HCT116 (cell line): Measurements from ENCODE around the gene SPTBN4. TPM values are rescaled to one million over a fixed set of nuclear protein-coding genes. Genes with fewer than 3 reads are reported as not detected.
"Not testable (repeated sequence)": the region's sequence is repeated elsewhere in the genome, so short reads cannot be mapped to it uniquely, and the experiment has no call there.

Source experiments
- ATAC-seq: fragments of 200-7000 bp; cut with Tn5 transposase; 2 replicates; pipeline ENCODE4 v1.9.1; 2020; ENCODE audit warnings: mild to moderate bottlenecking, moderate library complexity
- BruUV-seq: library from RNA; stranded (reverse); fragments of 400-500 nt; replicated peaks from 2 replicates; lab custom pipeline; 2021; lab: Mats Ljungman, UMichigan
- CTCF ChIA-PET: fragments of 300-600 bp; sonication (Branson Sonifier 250); formaldehyde crosslinking; loops from one replicate; lab custom pipeline; 2021; ENCODE audit warnings: antibody characterized with exemption; lab: Charles Lee
- POLR2A ChIA-PET: fragments of 300-600, 350-600 bp; sonication (Branson Sonifier 250); formaldehyde crosslinking; loops from one replicate; lab custom pipeline; 2021; ENCODE audit warnings: antibody characterized with exemption; lab: Charles Lee
- RAD21 ChIA-PET, 2 experiments: fragments of 300-600 bp; sonication (Branson Sonifier 250); formaldehyde crosslinking; loops; one replicate each; lab custom pipeline; 2023; ENCODE audit warnings: low total read pairs in 2 of 2; ENCODE audit not compliant: uncharacterized antibody in 2 of 2, unreplicated experiment in 2 of 2, low non-redundant PET in 1 of 2; lab: Charles Lee
- DNase-seq: peaks from one replicate; pipeline ENCODE4 v3.0.0-alpha.2; 2010; ENCODE audit warnings: low read depth, low spot score
- H2AFZ ChIP-seq: fragments of 200-600 bp; shearing (Covaris generic), sonication (generic); 2 replicates; pipeline ENCODE4 v1.6.1; 2017; ENCODE audit warnings: low read depth, mixed run types, mixed read lengths, antibody characterized with exemption, low read length; ENCODE audit not compliant: poor library complexity, severe bottlenecking
- H3K27ac ChIP-seq: 2 replicates; pipeline ENCODE4 v1.5.1; 2012; ENCODE audit warnings: low read depth, low read length
- H3K27me3 ChIP-seq: fragments of 200-600 bp; sonication (generic); 2 replicates; pipeline ENCODE4 v1.6.1; 2016; ENCODE audit warnings: mixed run types, low read length, mixed read lengths; ENCODE audit not compliant: insufficient read depth
- H3K36me3 ChIP-seq, 2 experiments: fragments of 200-500 bp in 1 of 2; fragments of 200-600 bp in 1 of 2; sonication (Bioruptor generic) in 1 of 2; sonication (generic) in 1 of 2; 2 replicates each; pipeline versions ENCODE4 v1.5.1 to v1.6.1; 2014 to 2016; ENCODE audit warnings: low read length in 2 of 2, inconsistent platforms in 1 of 2, mixed read lengths in 1 of 2, mixed run types in 1 of 2; ENCODE audit not compliant: insufficient read depth in 2 of 2, control insufficient read depth in 1 of 2
- H3K4me1 ChIP-seq, 2 experiments: fragments of 200-600 bp in 1 of 2; sonication (generic) in 1 of 2; 2 replicates each; pipeline versions ENCODE4 v1.5.1 to v1.6.1; 2012 to 2017; ENCODE audit warnings: low read length in 2 of 2, inconsistent platforms in 1 of 2, mild to moderate bottlenecking in 1 of 2, mixed read lengths in 1 of 2, mixed run types in 1 of 2, moderate library complexity in 1 of 2; ENCODE audit not compliant: insufficient read depth in 2 of 2, control insufficient read depth in 1 of 2
- H3K4me2 ChIP-seq: fragments of 200-600 bp; sonication (generic); 2 replicates; pipeline ENCODE4 v1.6.1; 2017; ENCODE audit warnings: mixed run types, low read length, mixed read lengths
- H3K4me3 ChIP-seq, 2 experiments: fragments of 200-600 bp in 1 of 2; sonication (generic) in 1 of 2; replicated peaks in 1 of 2; 2 replicates each; pipeline ENCODE4 v1.5.1; 2011 to 2016; ENCODE audit warnings: low read length in 2 of 2, control low read depth in 1 of 2, low read depth in 1 of 2, mild to moderate bottlenecking in 1 of 2, mixed read lengths in 1 of 2, mixed run types in 1 of 2
- H3K79me2 ChIP-seq: fragments of 200-600 bp; sonication (generic); 2 replicates; pipeline ENCODE4 v1.6.1; 2017; ENCODE audit warnings: mild to moderate bottlenecking, mixed run types, low read length, moderate library complexity, mixed read lengths; ENCODE audit not compliant: insufficient read depth
- H3K9ac ChIP-seq: fragments of 200-600 bp; sonication (generic); 2 replicates; pipeline ENCODE4 v1.6.1; 2016; ENCODE audit warnings: low read length, mixed read lengths
- H3K9me2 ChIP-seq: fragments of 200-600 bp; sonication (generic), shearing (Covaris generic); 2 replicates; pipeline ENCODE4 v1.6.1; 2017; ENCODE audit warnings: mixed run types, mild to moderate bottlenecking, moderate library complexity; ENCODE audit not compliant: insufficient read depth
- H3K9me3 ChIP-seq, 2 experiments: fragments of 200-500 bp in 1 of 2; fragments of 200-600 bp in 1 of 2; sonication (Bioruptor generic) in 1 of 2; sonication (generic) in 1 of 2; 2 replicates each; pipeline ENCODE4 v1.6.1; 2014 to 2017; ENCODE audit warnings: low read length in 2 of 2, mixed read lengths in 2 of 2, inconsistent platforms in 1 of 2, low read depth in 1 of 2, mild to moderate bottlenecking in 1 of 2, mixed run types in 1 of 2, moderate library complexity in 1 of 2; ENCODE audit not compliant: control insufficient read depth in 1 of 2, insufficient read depth in 1 of 2
- H4K20me1 ChIP-seq: fragments of 200-600 bp; sonication (generic), shearing (Covaris generic); 2 replicates; pipeline ENCODE4 v1.6.1; 2017; ENCODE audit warnings: mixed run types, mild to moderate bottlenecking, moderate library complexity; ENCODE audit not compliant: insufficient read depth
- ATF3 ChIP-seq: IDR thresholded peaks from 2 replicates; pipeline ENCODE4 v1.6.1; 2012
- CEBPB ChIP-seq: IDR thresholded peaks from 2 replicates; pipeline ENCODE4 v1.6.1; 2012; ENCODE audit warnings: low read depth
- JUND ChIP-seq: IDR thresholded peaks from 2 replicates; pipeline ENCODE4 v1.6.1; 2012
- MAX ChIP-seq: IDR thresholded peaks from 2 replicates; pipeline ENCODE4 v1.6.1; 2012
- POLR2A ChIP-seq: IDR thresholded peaks from 2 replicates; pipeline ENCODE4 v1.7.0; 2011; ENCODE audit warnings: borderline replicate concordance; ENCODE audit not compliant: insufficient read depth, insufficient read length; ENCODE audit errors: extremely low read depth
- POLR2AphosphoS5 ChIP-seq: IDR thresholded peaks from 2 replicates; pipeline ENCODE4 v1.6.1; 2011; ENCODE audit warnings: mild to moderate bottlenecking, low read depth, low read length, moderate library complexity
- RAD21 ChIP-seq: IDR thresholded peaks from 2 replicates; pipeline ENCODE4 v1.6.1; 2012; ENCODE audit warnings: low read depth, mild to moderate bottlenecking
- SP1 ChIP-seq: IDR thresholded peaks from 2 replicates; pipeline ENCODE4 v1.6.1; 2012; ENCODE audit warnings: low read depth
- YY1 ChIP-seq: IDR thresholded peaks from 2 replicates; pipeline ENCODE4 v1.6.1; 2011; ENCODE audit warnings: low read length, low read depth, moderate library complexity, mild to moderate bottlenecking; ENCODE audit not compliant: insufficient replicate concordance; ENCODE audit errors: extremely low read depth
- intact Hi-C: fragments of 100-400 bp; cut with micrococcal nuclease; formaldehyde crosslinking; loops from 2 replicates; pipeline ENCODE4 v1.10.0; 2022
- total RNA-seq: library from RNA; stranded (reverse); gene quantifications from one replicate; pipeline ENCODE4 v1.2.1, GENCODE V29; 2021; ENCODE audit not compliant: unreplicated experiment
- TF ChIP-seq, protein P1 (sequence below), 3 experiments: fragments of 200-600 bp in 1 of 3; sonication (generic) in 1 of 3; IDR thresholded peaks in 2 of 3; conservative IDR thresholded peaks in 1 of 3; 2 replicates each; pipeline ENCODE4 v1.5.1; 2012 to 2017; ENCODE audit warnings: low read depth in 2 of 3, low read length in 2 of 3, antibody characterized with exemption in 1 of 3, borderline replicate concordance in 1 of 3, control low read depth in 1 of 3, mild to moderate bottlenecking in 1 of 3, mixed read lengths in 1 of 3, mixed run types in 1 of 3, moderate library complexity in 1 of 3; ENCODE audit not compliant: insufficient read depth in 1 of 3

Gene SPTBN4
- total RNA-seq, 1 experiment from 2014 or later: 4.6 TPM

DNA sequence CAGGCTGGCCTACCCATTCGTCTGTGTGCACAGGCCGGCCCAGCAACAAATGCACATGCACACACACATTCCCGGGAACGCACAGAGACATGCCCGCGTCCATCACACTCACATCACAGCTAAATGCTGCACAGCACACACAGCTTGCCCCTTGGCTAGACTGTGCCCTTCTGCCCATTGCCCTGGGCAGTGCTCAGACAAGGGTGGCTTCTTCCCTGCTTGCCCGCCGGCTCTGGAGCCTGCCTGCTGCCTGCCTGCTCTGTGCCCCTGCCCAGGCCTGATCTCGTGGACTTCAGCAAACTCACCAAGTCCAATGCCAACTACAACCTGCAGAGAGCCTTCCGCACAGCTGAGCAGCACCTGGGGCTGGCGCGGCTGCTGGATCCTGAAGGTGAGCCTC, 30.4 kb downstream of the SPTBN4 start:
- Histone ChIP-seq H3K4me2 (no peak overlapping the region), H3K4me1 (no peaks in the 10 kb centered on the region), H3K79me2 (no peaks in the 10 kb centered on the region), H3K27ac (no peak overlapping the region), H4K20me1 (no peaks in the 10 kb centered on the region), H3K27me3 (peaks cover 5% of the 10 kb centered on the region), H3K9ac (no peak overlapping the region), H3K9me3 (no peaks in the 10 kb centered on the region), H3K4me3 (no peak overlapping the region), H3K36me3 (no peaks in the 10 kb centered on the region), H3K9me2 (no peaks in the 10 kb centered on the region), H2AFZ (no peak overlapping the region)
- intact Hi-C loops: no loop called here
- no TSS peak for BruUV-seq
- ChIA-PET CTCF (no interaction called here), RAD21 (no interaction called here), POLR2A (no interaction called here)
- ATAC-seq (no peak), DNase-seq (no peak)
- TF ChIP-seq ATF3: no peak
- TF ChIP-seq POLR2A: no peak
- TF ChIP-seq POLR2AphosphoS5: no peak
- TF ChIP-seq CEBPB: no peak
- TF ChIP-seq YY1: no peak
- no peak for TF ChIP-seq RAD21

- ATAC-seq: no peak
- Histone ChIP-seq H2AFZ (no peak overlapping the region), H3K4me1 (0 out of 4 replicates have a peak, but pooled peaks cover 0 to 7% of the 10 kb centered on the region in 2 experiments), H3K9me2 (no peaks in the 10 kb centered on the region), H3K27me3 (no peaks in the 10 kb centered on the region), H4K20me1 (no peaks in the 10 kb centered on the region), H3K9me3 (no peaks in the 10 kb centered on the region), H3K9ac (no peak overlapping the region), H3K79me2 (no peaks in the 10 kb centered on the region), H3K4me2 (no peak overlapping the region), H3K27ac (no peak overlapping the region), H3K36me3 (no peaks in the 10 kb centered on the region), H3K4me3 (no peak overlapping the region)
- DNase-seq: no peak
- BruUV-seq: no TSS peak
- TF ChIP-seq MAX: no peak
- no peak for TF ChIP-seq JUND
- TF ChIP-seq SP1: no peak
- no peak for TF ChIP-seq POLR2A
- TF ChIP-seq YY1: no peak
- TF ChIP-seq, protein P1, sequence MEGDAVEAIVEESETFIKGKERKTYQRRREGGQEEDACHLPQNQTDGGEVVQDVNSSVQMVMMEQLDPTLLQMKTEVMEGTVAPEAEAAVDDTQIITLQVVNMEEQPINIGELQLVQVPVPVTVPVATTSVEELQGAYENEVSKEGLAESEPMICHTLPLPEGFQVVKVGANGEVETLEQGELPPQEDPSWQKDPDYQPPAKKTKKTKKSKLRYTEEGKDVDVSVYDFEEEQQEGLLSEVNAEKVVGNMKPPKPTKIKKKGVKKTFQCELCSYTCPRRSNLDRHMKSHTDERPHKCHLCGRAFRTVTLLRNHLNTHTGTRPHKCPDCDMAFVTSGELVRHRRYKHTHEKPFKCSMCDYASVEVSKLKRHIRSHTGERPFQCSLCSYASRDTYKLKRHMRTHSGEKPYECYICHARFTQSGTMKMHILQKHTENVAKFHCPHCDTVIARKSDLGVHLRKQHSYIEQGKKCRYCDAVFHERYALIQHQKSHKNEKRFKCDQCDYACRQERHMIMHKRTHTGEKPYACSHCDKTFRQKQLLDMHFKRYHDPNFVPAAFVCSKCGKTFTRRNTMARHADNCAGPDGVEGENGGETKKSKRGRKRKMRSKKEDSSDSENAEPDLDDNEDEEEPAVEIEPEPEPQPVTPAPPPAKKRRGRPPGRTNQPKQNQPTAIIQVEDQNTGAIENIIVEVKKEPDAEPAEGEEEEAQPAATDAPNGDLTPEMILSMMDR (IDR thresholded peaks at IDR 0.05 in 2 of 3, conservative IDR thresholded peaks at IDR 0.05 in 1 of 3; ENCODE audit: borderline replicate concordance in 1 of 3, insufficient read depth in 1 of 3, low read depth in 2 of 3, low read length in 2 of 3): no peak
- no peak for TF ChIP-seq RAD21
- ChIA-PET POLR2A (no interaction called here), RAD21 (no interaction called here), CTCF (interaction anchor here (1.3 kb wide), 1 partner anchor 24 kb away, joined by 3 read pairs; no protein-coding TSS in a partner anchor)
- intact Hi-C loops: no loop called here
Observed at GRCh38 chr19:40499320-40499719, 32.5 kb downstream of the SPTBN4 start.

DNA sequence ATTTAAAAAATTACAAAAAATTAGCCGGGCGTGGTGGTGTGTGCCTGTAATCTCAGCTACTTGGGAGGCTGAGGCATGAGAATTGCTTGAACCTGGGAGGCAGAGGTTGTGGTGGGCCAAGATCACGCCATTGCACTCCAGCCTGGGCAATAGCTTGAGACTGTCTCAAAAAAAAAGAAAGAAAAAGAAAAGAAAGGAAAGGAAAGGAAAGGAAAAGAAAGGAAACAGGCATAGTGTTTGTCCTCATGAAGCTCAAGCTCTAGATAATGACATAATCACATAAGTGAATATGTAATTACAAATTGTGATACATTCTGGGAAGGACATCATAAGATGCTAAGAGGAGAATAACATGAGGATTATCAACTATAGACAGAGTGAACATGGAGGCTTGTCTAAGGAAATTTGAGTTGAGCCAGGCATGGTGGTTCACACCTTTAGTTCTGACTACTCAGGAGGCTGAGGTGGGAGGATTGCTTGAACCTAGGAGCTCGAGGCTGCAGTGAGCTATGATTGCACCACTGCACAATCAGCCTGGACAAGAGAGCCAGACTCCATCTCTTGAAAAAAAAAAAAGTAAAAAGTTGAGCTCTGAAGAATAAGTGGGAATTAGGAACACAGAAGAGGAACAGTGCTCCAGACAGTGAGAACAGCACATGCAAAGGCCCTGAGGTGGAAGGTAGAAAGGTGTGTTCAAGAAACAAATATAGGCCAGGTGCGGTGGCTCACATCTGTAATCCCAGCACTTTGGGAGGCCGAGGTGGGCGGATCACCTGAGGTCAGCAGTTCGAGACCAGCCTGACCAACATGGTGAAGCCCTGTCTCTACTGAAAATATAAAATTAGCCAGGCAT, 34.1 kb downstream of the SPTBN4 start:
- H3K79me2 ChIP-seq, H4K20me1 ChIP-seq, CTCF ChIA-PET, H3K9me3 ChIP-seq, H3K4me2 ChIP-seq, DNase-seq, RAD21 ChIA-PET, H3K4me3 ChIP-seq, H3K27ac ChIP-seq, H2AFZ ChIP-seq, H3K36me3 ChIP-seq, intact Hi-C loops, H3K9ac ChIP-seq, BruUV-seq, ATAC-seq, H3K4me1 ChIP-seq, H3K27me3 ChIP-seq, H3K9me2 ChIP-seq: not testable (repeated sequence)
- POLR2A ChIA-PET: interaction anchor here (1.6 kb wide), 1 partner anchor 13 kb away, joined by 4 read pairs; no protein-coding TSS in a partner anchor
